Subcutaneous adipose tissue (tissue), 4 donors: Measurements from ENCODE around the gene PIGW. TPM values are rescaled to one million over a fixed set of nuclear protein-coding genes. Genes with fewer than 3 reads are reported as not detected.

Experiments used
- CTCF ChIP-seq: fragments of 450-650 bp; IDR thresholded peaks from one replicate; pipeline ENCODE4 v1.5.1; 2016; ENCODE audit warnings: low read depth, mild to moderate bottlenecking, control low read depth, antibody characterized with exemption, moderate library complexity
- total RNA-seq, 4 donors: library from RNA; depleted of rRNA; stranded (reverse); fragments of >200 nt; gene quantifications; one replicate each; pipeline ENCODE4 v1.1.0, GENCODE V29; 2016

Gene PIGW
- total RNA-seq, 4 donors from 2014 or later: 1.7 to 10.1 (median 3.3) TPM

GRCh38 chr17:36550491-36551417 lies 16.0 kb downstream of the PIGW start:
- TF ChIP-seq CTCF: no peak

- TF ChIP-seq CTCF: no peak
Observed at GRCh38 chr17:36553459-36553858, 18.7 kb downstream of the PIGW start.

- TF ChIP-seq CTCF: no peak
Observed at GRCh38 chr17:36566081-36566480, 31.3 kb downstream of the PIGW start.

- TF ChIP-seq CTCF: no peak
Observed at GRCh38 chr17:36575028-36575427, 40.2 kb downstream of the PIGW start.

GRCh38 chr17:36576793-36577192 lies 42.0 kb downstream of the PIGW start:
- no peak for TF ChIP-seq CTCF

GRCh38 chr17:36578671-36579070 lies 43.9 kb downstream of the PIGW start:
- TF ChIP-seq CTCF: no peak

- no peak for TF ChIP-seq CTCF
Observed at GRCh38 chr17:36583787-36584186, 49.0 kb downstream of the PIGW start.
